OCI-LY7 (cell line): Measurements from ENCODE around the gene MEGF6. TPM values are rescaled to one million over a fixed set of nuclear protein-coding genes. Genes with fewer than 3 reads are reported as not detected.

ENCODE experiments used
- BruUV-seq: library from RNA; stranded (reverse); fragments of 400-500 nt; replicated peaks from 2 replicates; lab custom pipeline; 2021; lab: Mats Ljungman, UMichigan
- CTCF ChIA-PET: fragments of 300-600 bp; sonication (Branson Sonifier 250); formaldehyde crosslinking; loops from one replicate; lab custom pipeline; 2022; ENCODE audit warnings: antibody characterized with exemption; ENCODE audit not compliant: unreplicated experiment; lab: Charles Lee
- POLR2A ChIA-PET: fragments of 300-600 bp; sonication (Branson Sonifier 250); formaldehyde crosslinking; loops from one replicate; lab custom pipeline; 2022; ENCODE audit warnings: antibody characterized with exemption; lab: Charles Lee
- DNase-seq: peaks from one replicate; pipeline ENCODE4 v3.0.0-alpha.2; 2015; ENCODE audit warnings: low spot score
- H2AFZ ChIP-seq: fragments of 200-600 bp; sonication (generic), shearing (Covaris generic); 2 replicates; pipeline ENCODE4 v1.6.1; 2014; ENCODE audit warnings: mild to moderate bottlenecking, antibody characterized with exemption, low read length, moderate library complexity
- H3K27ac ChIP-seq: fragments of 200-600 bp; sonication (generic); 2 replicates; pipeline ENCODE4 v1.5.1; 2014; ENCODE audit warnings: mixed run types, low read depth, mild to moderate bottlenecking, moderate library complexity, low read length, inconsistent platforms; ENCODE audit not compliant: poor library complexity, severe bottlenecking
- H3K36me3 ChIP-seq: fragments of 200-600 bp; sonication (generic); 2 replicates; pipeline ENCODE4 v1.6.1; 2014; ENCODE audit warnings: mild to moderate bottlenecking, antibody characterized with exemption, low read length, moderate library complexity, mixed read lengths; ENCODE audit not compliant: insufficient read depth
- H3K4me1 ChIP-seq: fragments of 200-600 bp; sonication (generic); 2 replicates; pipeline ENCODE4 v1.5.1; 2014; ENCODE audit warnings: mild to moderate bottlenecking, low read length; ENCODE audit not compliant: insufficient read depth, poor library complexity, severe bottlenecking
- H3K4me2 ChIP-seq: fragments of 200-600 bp; sonication (generic); 2 replicates; pipeline ENCODE4 v1.6.1; 2014; ENCODE audit warnings: mild to moderate bottlenecking, low read length
- H3K4me3 ChIP-seq: fragments of 200-600 bp; sonication (generic); 2 replicates; pipeline ENCODE4 v1.5.1; 2014; ENCODE audit warnings: mild to moderate bottlenecking, low read depth, low read length; ENCODE audit not compliant: poor library complexity, severe bottlenecking
- H3K79me2 ChIP-seq: fragments of 200-600 bp; sonication (generic); 2 replicates; pipeline ENCODE4 v1.6.1; 2016; ENCODE audit warnings: low read depth, mild to moderate bottlenecking, low read length, moderate library complexity, mixed read lengths; ENCODE audit not compliant: insufficient read depth
- H3K9me2 ChIP-seq: fragments of 200-600 bp; sonication (generic); 2 replicates; pipeline ENCODE4 v1.6.1; 2016; ENCODE audit warnings: mild to moderate bottlenecking, low read length, mixed read lengths; ENCODE audit not compliant: insufficient read depth
- H3K9me3 ChIP-seq: fragments of 200-600 bp; sonication (generic); 2 replicates; pipeline ENCODE4 v1.6.1; 2014; ENCODE audit warnings: mild to moderate bottlenecking, mixed run types, low read length, mixed read lengths
- H4K20me1 ChIP-seq: fragments of 200-600 bp; sonication (generic); 2 replicates; pipeline ENCODE4 v1.6.1; 2014; ENCODE audit warnings: mild to moderate bottlenecking, antibody characterized with exemption, low read length, moderate library complexity, mixed read lengths; ENCODE audit not compliant: insufficient read depth
- EZH2phosphoT487 ChIP-seq: fragments of 200-600 bp; sonication (generic); IDR thresholded peaks from 2 replicates; pipeline ENCODE4 v1.6.1; 2018; ENCODE audit warnings: low read depth, borderline replicate concordance, mild to moderate bottlenecking, mixed run types, antibody characterized with exemption, low read length, moderate library complexity, mixed read lengths
- intact Hi-C: fragments of 100-400 bp; cut with micrococcal nuclease; formaldehyde crosslinking; loops from one replicate; pipeline ENCODE4 v1.10.0; 2022; ENCODE audit not compliant: unreplicated experiment
- total RNA-seq, 2 experiments: library from RNA; depleted of rRNA in 1 of 2; stranded (reverse); fragments of >200 nt in 1 of 2; shearing (Covaris generic) in 1 of 2; gene quantifications; 2 replicates each; pipeline ENCODE4 v1.2.3, GENCODE V29; 2014 to 2022
- TF ChIP-seq, protein P1 (sequence below): fragments of 200-600 bp; sonication (generic); conservative IDR thresholded peaks from 2 replicates; pipeline ENCODE4 v1.5.1; 2014; ENCODE audit warnings: mild to moderate bottlenecking, antibody characterized with exemption, low read length, moderate library complexity, mixed read lengths

The MEGF6 gene
- total RNA-seq, 2 experiments from 2014 or later: 0.15 to 0.32 TPM

DNA sequence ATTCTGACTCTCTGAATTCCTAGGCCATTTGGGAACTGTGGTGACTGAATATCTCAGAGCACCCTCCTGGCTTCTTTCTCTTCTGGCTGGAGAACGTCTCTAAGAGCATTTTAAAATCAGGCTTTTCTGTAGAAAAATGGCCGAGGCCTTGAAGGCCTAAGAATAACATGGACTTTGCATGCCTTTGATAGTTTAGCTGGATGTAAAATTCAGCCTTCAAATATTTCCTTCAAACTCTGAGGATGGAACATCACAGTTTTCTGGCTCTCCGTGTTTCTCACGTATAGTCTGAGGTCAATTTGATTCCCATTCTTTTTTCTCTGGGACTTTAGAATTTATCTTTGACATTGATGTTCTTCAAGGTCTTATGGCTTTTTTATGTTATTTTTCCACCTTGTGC, 122.9 kb downstream of the MEGF6 start:
- Histone ChIP-seq H3K27ac (no peak overlapping the region), H3K79me2 (no peaks in the 10 kb centered on the region), H2AFZ (no peak overlapping the region), H3K9me3 (no peaks in the 10 kb centered on the region), H3K4me2 (no peak overlapping the region), H3K9me2 (no peaks in the 10 kb centered on the region), H4K20me1 (no peaks in the 10 kb centered on the region), H3K4me3 (no peak overlapping the region), H3K4me1 (no peaks in the 10 kb centered on the region), H3K36me3 (no peaks in the 10 kb centered on the region)
- no TSS peak for BruUV-seq
- no peak for TF ChIP-seq EZH2phosphoT487
- TF ChIP-seq, protein P1, sequence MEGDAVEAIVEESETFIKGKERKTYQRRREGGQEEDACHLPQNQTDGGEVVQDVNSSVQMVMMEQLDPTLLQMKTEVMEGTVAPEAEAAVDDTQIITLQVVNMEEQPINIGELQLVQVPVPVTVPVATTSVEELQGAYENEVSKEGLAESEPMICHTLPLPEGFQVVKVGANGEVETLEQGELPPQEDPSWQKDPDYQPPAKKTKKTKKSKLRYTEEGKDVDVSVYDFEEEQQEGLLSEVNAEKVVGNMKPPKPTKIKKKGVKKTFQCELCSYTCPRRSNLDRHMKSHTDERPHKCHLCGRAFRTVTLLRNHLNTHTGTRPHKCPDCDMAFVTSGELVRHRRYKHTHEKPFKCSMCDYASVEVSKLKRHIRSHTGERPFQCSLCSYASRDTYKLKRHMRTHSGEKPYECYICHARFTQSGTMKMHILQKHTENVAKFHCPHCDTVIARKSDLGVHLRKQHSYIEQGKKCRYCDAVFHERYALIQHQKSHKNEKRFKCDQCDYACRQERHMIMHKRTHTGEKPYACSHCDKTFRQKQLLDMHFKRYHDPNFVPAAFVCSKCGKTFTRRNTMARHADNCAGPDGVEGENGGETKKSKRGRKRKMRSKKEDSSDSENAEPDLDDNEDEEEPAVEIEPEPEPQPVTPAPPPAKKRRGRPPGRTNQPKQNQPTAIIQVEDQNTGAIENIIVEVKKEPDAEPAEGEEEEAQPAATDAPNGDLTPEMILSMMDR: no peak
- no peak for DNase-seq
- POLR2A ChIA-PET: no interaction called here
- intact Hi-C loops: no loop called here
- CTCF ChIA-PET: no interaction called here

DNA sequence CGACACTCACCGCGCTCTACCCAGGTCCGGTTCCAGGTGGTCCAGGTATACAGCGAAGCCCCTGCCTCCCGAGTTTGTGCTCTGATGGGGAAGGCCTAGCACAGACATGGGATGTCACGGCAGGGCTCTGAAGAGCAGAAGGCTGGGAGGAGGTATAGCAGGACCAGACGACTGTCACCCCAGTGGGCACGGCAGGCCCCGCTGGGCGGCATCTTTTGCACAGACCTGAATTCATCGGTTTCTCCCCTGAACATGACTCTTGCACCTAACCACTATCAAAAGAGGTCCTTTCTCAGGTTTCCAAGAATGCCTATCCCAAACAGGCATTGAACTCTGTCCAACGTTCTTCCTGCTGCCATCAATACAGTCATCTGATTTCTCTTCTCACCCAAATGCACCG, 126.3 kb downstream of the MEGF6 start:
- ChIA-PET CTCF (interaction anchor here (1.1 kb wide), 1 partner anchor 32 kb away, joined by 3 read pairs; no protein-coding TSS in a partner anchor), POLR2A (no interaction called here)
- Histone ChIP-seq H3K4me1 (no peaks in the 10 kb centered on the region), H2AFZ (no peak overlapping the region), H3K79me2 (no peaks in the 10 kb centered on the region), H4K20me1 (no peaks in the 10 kb centered on the region), H3K4me3 (no peak overlapping the region), H3K9me3 (no peaks in the 10 kb centered on the region), H3K36me3 (no peaks in the 10 kb centered on the region), H3K4me2 (no peak overlapping the region), H3K27ac (no peak overlapping the region), H3K9me2 (no peaks in the 10 kb centered on the region)
- TF ChIP-seq EZH2phosphoT487: no peak
- TF ChIP-seq, protein P1: no peak
- DNase-seq: no peak
- no TSS peak for BruUV-seq
- intact Hi-C loops: loop anchor here (2.0 kb wide), 1 partner anchor 32 kb away; no protein-coding TSS in a partner anchor

DNA sequence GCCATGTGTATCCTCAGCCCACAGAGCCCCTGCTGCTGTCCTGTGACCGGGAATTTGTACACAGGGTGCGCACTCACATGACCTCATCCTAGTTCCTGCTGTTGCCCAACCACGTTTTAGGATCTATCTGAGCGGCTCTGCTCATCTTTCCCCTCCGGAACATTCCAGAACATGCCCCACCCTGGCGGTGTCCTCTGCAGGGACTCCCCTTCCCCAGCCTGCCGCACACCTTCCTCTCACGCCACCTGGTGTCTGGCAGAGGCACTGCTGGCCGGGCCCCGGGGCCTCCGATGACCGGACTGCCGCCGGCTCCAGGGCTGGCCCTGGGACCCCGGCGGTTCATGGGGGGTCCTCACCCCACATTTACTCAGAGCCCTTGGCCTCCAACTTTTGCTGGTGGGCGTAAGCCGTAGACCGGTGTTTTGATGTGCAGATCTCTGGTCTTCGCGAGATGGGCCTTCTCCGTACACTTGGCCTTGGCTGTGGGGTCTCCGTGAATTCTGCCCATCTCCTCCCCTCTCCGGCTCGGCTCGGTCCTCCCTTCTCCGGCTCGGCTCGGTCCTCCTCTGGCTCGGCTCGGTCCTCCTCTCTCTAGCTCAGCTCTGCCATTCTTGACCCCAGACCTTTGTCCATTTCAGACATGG, 127.4 kb downstream of the MEGF6 start:
- TF ChIP-seq, protein P1: peak; percentile 84
- no peak for TF ChIP-seq EZH2phosphoT487
- Histone ChIP-seq H3K79me2 (no peaks in the 10 kb centered on the region), H4K20me1 (no peaks in the 10 kb centered on the region), H3K27ac (no peak overlapping the region), H3K9me2 (no peaks in the 10 kb centered on the region), H3K4me3 (no peak overlapping the region), H3K4me1 (no peaks in the 10 kb centered on the region), H3K36me3 (no peaks in the 10 kb centered on the region), H2AFZ (no peak overlapping the region), H3K9me3 (no peaks in the 10 kb centered on the region), H3K4me2 (no peak overlapping the region)
- intact Hi-C loops: loop anchor here (2.0 kb wide), 1 partner anchor 31 kb away; no protein-coding TSS in a partner anchor
- DNase-seq: peak; percentile 39
- ChIA-PET CTCF (no interaction called here), POLR2A (no interaction called here)
- BruUV-seq: no TSS peak
